Measurements from ENCODE around the gene ZMYND15.
A peak's percentile ranks its signal among the peaks of the same experiment; 100 is the strongest.

Gene ZMYND15

GRCh38 chr17:4733073-4733531 lies 6.5 kb upstream of the ZMYND15 start:
- Histone ChIP-seq H4K20me1 (ENCODE audit: control insufficient read depth, insufficient read depth, low read depth, low read length) (no peaks in the 10 kb centered on the region), H3K27me3 (ENCODE audit: control insufficient read depth, low read length) (peaks cover 1% of the 10 kb centered on the region), H3K27ac (ENCODE audit: low read depth, low read length) (peak overlapping the region; percentile 44), H3K36me3 (ENCODE audit: control insufficient read depth, low read length) (no peaks in the 10 kb centered on the region), H3K9me2 (replicated peaks; ENCODE audit: control insufficient read depth, low read length) (no peaks in the 10 kb centered on the region), H3K9me3 (ENCODE audit: control insufficient read depth, insufficient read depth, low read length) (no peaks in the 10 kb centered on the region), H3K4me2 (ENCODE audit: low read length) (peak overlapping the region; percentile 72), H3K4me3 (ENCODE audit: low read length) (no peak overlapping the region), H3K79me2 (ENCODE audit: control insufficient read depth, low read length) (peaks cover 4% of the 10 kb centered on the region), H3F3A (ENCODE audit: control insufficient read depth, insufficient read depth) (peaks cover 7% of the 10 kb centered on the region; the same call in 1 of the 2 replicates), H3K4me1 (ENCODE audit: control insufficient read depth, low read length) (peaks cover 26% of the 10 kb centered on the region)
- TF ChIP-seq CTCF (IDR thresholded peaks at IDR 0.05; ENCODE audit: low read depth, low read length, poor library complexity, severe bottlenecking) (peak; percentile 66), EZH2phosphoT487 (IDR thresholded peaks at IDR 0.05; ENCODE audit: borderline replicate concordance, low read length) (no peak)

- TF ChIP-seq EZH2phosphoT487 (IDR thresholded peaks at IDR 0.05; ENCODE audit: borderline replicate concordance, low read length) (no peak), CTCF (IDR thresholded peaks at IDR 0.05; ENCODE audit: low read depth, low read length, poor library complexity, severe bottlenecking) (no peak)
- Histone ChIP-seq H3K27ac (ENCODE audit: low read depth, low read length) (no peak overlapping the region), H3K4me3 (ENCODE audit: low read length) (no peak overlapping the region), H3K36me3 (ENCODE audit: control insufficient read depth, low read length) (no peaks in the 10 kb centered on the region), H3K4me1 (ENCODE audit: control insufficient read depth, low read length) (peaks cover 42% of the 10 kb centered on the region), H3K27me3 (ENCODE audit: control insufficient read depth, low read length) (peaks cover 19% of the 10 kb centered on the region), H3F3A (ENCODE audit: control insufficient read depth, insufficient read depth) (peaks cover 8% of the 10 kb centered on the region; the same call in 1 of the 2 replicates), H3K9me2 (replicated peaks; ENCODE audit: control insufficient read depth, low read length) (no peaks in the 10 kb centered on the region), H4K20me1 (ENCODE audit: control insufficient read depth, insufficient read depth, low read depth, low read length) (no peaks in the 10 kb centered on the region), H3K9me3 (ENCODE audit: control insufficient read depth, insufficient read depth, low read length) (no peaks in the 10 kb centered on the region), H3K4me2 (ENCODE audit: low read length) (no peak overlapping the region), H3K79me2 (ENCODE audit: control insufficient read depth, low read length) (peaks cover 4% of the 10 kb centered on the region)
Observed at GRCh38 chr17:4734857-4735475, 4.7 kb upstream of the ZMYND15 start.

GRCh38 chr17:4735876-4736651 lies 3.6 kb upstream of the ZMYND15 start:
- Histone ChIP-seq H3K9me2 (replicated peaks; ENCODE audit: control insufficient read depth, low read length) (no peaks in the 10 kb centered on the region), H3F3A (ENCODE audit: control insufficient read depth, insufficient read depth) (peaks cover 8% of the 10 kb centered on the region; the same call in 1 of the 2 replicates), H3K79me2 (ENCODE audit: control insufficient read depth, low read length) (peaks cover 4% of the 10 kb centered on the region), H3K4me1 (ENCODE audit: control insufficient read depth, low read length) (peaks cover 41% of the 10 kb centered on the region), H3K27me3 (ENCODE audit: control insufficient read depth, low read length) (peaks cover 30% of the 10 kb centered on the region), H3K9me3 (ENCODE audit: control insufficient read depth, insufficient read depth, low read length) (no peaks in the 10 kb centered on the region), H3K27ac (ENCODE audit: low read depth, low read length) (no peak overlapping the region), H3K4me3 (ENCODE audit: low read length) (no peak overlapping the region), H3K36me3 (ENCODE audit: control insufficient read depth, low read length) (no peaks in the 10 kb centered on the region), H4K20me1 (ENCODE audit: control insufficient read depth, insufficient read depth, low read depth, low read length) (no peaks in the 10 kb centered on the region; the same call in 1 of the 2 replicates), H3K4me2 (ENCODE audit: low read length) (no peak overlapping the region)
- no peak for TF ChIP-seq EZH2phosphoT487 (IDR thresholded peaks at IDR 0.05; ENCODE audit: borderline replicate concordance, low read length)

Measured in DOHH2 (cell line).